ENCODE data around the gene SS18L1.

DNA sequence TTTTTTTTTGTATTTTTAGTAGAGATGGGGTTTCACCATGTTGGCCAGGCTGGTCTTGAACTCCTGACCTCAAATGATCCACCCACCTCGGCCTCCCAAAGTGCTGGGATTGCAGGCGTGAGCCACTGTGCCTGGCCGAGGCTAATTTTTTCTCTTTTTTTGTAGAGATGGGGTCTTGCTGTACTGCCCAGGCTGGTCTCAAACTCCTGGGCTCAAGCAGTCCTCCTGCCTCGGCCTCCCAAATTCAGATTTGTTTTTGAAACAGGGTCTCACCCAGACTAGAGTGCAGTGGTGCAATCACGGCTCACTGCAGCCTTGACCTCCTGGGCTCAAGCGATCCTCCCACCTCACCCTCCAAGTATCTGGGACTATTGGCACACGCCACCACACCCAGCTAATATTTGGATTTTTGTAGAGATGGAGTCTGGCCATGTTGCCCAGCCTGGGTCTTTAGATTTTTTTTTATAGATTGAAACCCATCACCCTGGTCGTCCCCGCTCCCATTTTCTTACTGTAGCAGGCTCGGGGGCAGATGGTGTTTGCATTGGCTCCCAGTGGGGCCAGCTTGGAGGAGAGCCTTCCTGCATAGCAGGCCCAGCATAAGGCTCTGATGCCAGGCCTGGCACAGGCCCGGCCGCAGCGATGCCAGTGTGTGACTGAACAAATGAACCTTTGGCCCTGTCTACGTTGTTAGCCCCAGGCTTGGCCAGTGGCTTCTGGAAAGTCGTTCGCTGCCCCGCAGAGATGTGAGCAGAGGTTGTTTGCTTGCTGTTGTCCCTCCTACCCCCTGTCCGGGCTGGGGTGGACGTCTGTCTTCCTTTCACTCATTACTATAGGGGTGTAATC, 35.0 kb downstream of the SS18L1 start:
- TF ChIP-seq RAD21 (IDR thresholded peaks at IDR 0.05; ENCODE audit: low read depth) (no peak), EZH2 (IDR thresholded peaks at IDR 0.05) (no peak), JUND (IDR thresholded peaks at IDR 0.05) (no peak), EGR1 (IDR thresholded peaks at IDR 0.05; ENCODE audit: low read depth) (no peak), POLR2A (IDR thresholded peaks at IDR 0.05; ENCODE audit: borderline replicate concordance, extremely low read depth, insufficient read depth, insufficient read length) (no peak), CEBPB (IDR thresholded peaks at IDR 0.05; ENCODE audit: low read depth) (no peak), CBX3 (IDR thresholded peaks at IDR 0.05; ENCODE audit: low read depth) (no peak)
- TF ChIP-seq, protein P1, sequence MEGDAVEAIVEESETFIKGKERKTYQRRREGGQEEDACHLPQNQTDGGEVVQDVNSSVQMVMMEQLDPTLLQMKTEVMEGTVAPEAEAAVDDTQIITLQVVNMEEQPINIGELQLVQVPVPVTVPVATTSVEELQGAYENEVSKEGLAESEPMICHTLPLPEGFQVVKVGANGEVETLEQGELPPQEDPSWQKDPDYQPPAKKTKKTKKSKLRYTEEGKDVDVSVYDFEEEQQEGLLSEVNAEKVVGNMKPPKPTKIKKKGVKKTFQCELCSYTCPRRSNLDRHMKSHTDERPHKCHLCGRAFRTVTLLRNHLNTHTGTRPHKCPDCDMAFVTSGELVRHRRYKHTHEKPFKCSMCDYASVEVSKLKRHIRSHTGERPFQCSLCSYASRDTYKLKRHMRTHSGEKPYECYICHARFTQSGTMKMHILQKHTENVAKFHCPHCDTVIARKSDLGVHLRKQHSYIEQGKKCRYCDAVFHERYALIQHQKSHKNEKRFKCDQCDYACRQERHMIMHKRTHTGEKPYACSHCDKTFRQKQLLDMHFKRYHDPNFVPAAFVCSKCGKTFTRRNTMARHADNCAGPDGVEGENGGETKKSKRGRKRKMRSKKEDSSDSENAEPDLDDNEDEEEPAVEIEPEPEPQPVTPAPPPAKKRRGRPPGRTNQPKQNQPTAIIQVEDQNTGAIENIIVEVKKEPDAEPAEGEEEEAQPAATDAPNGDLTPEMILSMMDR (IDR thresholded peaks at IDR 0.05 in 2 of 3, conservative IDR thresholded peaks at IDR 0.05 in 1 of 3; ENCODE audit: borderline replicate concordance in 1 of 3, insufficient read depth in 1 of 3, low read depth in 2 of 3, low read length in 2 of 3), result no peak
- TF ChIP-seq, protein P2, sequence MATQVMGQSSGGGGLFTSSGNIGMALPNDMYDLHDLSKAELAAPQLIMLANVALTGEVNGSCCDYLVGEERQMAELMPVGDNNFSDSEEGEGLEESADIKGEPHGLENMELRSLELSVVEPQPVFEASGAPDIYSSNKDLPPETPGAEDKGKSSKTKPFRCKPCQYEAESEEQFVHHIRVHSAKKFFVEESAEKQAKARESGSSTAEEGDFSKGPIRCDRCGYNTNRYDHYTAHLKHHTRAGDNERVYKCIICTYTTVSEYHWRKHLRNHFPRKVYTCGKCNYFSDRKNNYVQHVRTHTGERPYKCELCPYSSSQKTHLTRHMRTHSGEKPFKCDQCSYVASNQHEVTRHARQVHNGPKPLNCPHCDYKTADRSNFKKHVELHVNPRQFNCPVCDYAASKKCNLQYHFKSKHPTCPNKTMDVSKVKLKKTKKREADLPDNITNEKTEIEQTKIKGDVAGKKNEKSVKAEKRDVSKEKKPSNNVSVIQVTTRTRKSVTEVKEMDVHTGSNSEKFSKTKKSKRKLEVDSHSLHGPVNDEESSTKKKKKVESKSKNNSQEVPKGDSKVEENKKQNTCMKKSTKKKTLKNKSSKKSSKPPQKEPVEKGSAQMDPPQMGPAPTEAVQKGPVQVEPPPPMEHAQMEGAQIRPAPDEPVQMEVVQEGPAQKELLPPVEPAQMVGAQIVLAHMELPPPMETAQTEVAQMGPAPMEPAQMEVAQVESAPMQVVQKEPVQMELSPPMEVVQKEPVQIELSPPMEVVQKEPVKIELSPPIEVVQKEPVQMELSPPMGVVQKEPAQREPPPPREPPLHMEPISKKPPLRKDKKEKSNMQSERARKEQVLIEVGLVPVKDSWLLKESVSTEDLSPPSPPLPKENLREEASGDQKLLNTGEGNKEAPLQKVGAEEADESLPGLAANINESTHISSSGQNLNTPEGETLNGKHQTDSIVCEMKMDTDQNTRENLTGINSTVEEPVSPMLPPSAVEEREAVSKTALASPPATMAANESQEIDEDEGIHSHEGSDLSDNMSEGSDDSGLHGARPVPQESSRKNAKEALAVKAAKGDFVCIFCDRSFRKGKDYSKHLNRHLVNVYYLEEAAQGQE (IDR thresholded peaks at IDR 0.05; ENCODE audit: low read depth), result no peak
- TF ChIP-seq, protein P3, sequence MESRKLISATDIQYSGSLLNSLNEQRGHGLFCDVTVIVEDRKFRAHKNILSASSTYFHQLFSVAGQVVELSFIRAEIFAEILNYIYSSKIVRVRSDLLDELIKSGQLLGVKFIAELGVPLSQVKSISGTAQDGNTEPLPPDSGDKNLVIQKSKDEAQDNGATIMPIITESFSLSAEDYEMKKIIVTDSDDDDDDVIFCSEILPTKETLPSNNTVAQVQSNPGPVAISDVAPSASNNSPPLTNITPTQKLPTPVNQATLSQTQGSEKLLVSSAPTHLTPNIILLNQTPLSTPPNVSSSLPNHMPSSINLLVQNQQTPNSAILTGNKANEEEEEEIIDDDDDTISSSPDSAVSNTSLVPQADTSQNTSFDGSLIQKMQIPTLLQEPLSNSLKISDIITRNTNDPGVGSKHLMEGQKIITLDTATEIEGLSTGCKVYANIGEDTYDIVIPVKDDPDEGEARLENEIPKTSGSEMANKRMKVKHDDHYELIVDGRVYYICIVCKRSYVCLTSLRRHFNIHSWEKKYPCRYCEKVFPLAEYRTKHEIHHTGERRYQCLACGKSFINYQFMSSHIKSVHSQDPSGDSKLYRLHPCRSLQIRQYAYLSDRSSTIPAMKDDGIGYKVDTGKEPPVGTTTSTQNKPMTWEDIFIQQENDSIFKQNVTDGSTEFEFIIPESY (IDR thresholded peaks at IDR 0.05; ENCODE audit: extremely low read depth, insufficient replicate concordance, low read length), result no peak
- TF ChIP-seq, protein P4, sequence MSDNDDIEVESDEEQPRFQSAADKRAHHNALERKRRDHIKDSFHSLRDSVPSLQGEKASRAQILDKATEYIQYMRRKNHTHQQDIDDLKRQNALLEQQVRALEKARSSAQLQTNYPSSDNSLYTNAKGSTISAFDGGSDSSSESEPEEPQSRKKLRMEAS (IDR thresholded peaks at IDR 0.05), result no peak

All from HCT116 (cell line).